Gastroesophageal sphincter (tissue), 4 donors: Measurements from ENCODE around the gene FKBP1B. TPM values are rescaled to one million over a fixed set of nuclear protein-coding genes. Genes with fewer than 3 reads are reported as not detected.
A peak's percentile ranks its signal among the peaks of the same experiment; 100 is the strongest.

ENCODE experiments used
- ATAC-seq: fragments of 150-250 bp; one replicate; pipeline ENCODE4 v1.9.1; 2016; ENCODE audit warnings: mild to moderate bottlenecking, moderate library complexity
- H3K27ac ChIP-seq, 4 donors: fragments of 200-600 bp; sonication (generic) in 3 of 4; 1 replicate in 3 of 4; 2 replicates in 1 of 4; pipeline ENCODE4 v1.5.1; 2016 to 2019
- H3K27me3 ChIP-seq: fragments of 200-600 bp; sonication (generic); one replicate; pipeline ENCODE4 v1.5.1; 2019
- H3K36me3 ChIP-seq, 2 donors: fragments of 200-600 bp; sonication (generic); one replicate each; pipeline ENCODE4 v1.5.1; 2019; ENCODE audit warnings: control low read depth in 1 of 2
- H3K4me1 ChIP-seq, 3 donors: fragments of 200-600 bp; sonication (generic); 1 replicate in 2 of 3; 2 replicates in 1 of 3; pipeline ENCODE4 v1.5.1; 2016 to 2019; ENCODE audit warnings: control low read depth in 2 of 3
- H3K4me3 ChIP-seq, 2 donors: fragments of 200-600 bp; sonication (generic); one replicate each; pipeline ENCODE4 v1.5.1; 2019; ENCODE audit warnings: mild to moderate bottlenecking in 1 of 2, moderate library complexity in 1 of 2
- H3K9me3 ChIP-seq, 3 donors: fragments of 200-600 bp; sonication (generic); one replicate each; pipeline ENCODE4 v1.5.1; 2017 to 2019; ENCODE audit warnings: control low read depth in 2 of 3
- CTCF ChIP-seq, 4 experiments: fragments of 200-600 bp in 2 of 4; fragments of 450-650 bp in 2 of 4; sonication (generic) in 1 of 4; IDR thresholded peaks; one replicate each; pipeline ENCODE4 v1.5.1; 2017 to 2019; ENCODE audit warnings: antibody characterized with exemption in 4 of 4, mild to moderate bottlenecking in 2 of 4, moderate library complexity in 2 of 4
- EP300 ChIP-seq: sonication (generic); formaldehyde crosslinking; IDR thresholded peaks from one replicate; pipeline ENCODE4 v1.6.1; 2017; ENCODE audit warnings: antibody characterized with exemption, mild to moderate bottlenecking
- POLR2A ChIP-seq, 2 donors: fragments of 450-650 bp; IDR thresholded peaks; one replicate each; pipeline ENCODE4 v1.6.1; 2017; ENCODE audit warnings: antibody characterized with exemption in 2 of 2, mild to moderate bottlenecking in 2 of 2, moderate library complexity in 1 of 2
- POLR2AphosphoS5 ChIP-seq: sonication (generic); formaldehyde crosslinking; IDR thresholded peaks from one replicate; pipeline ENCODE4 v1.6.1; 2017; ENCODE audit warnings: antibody characterized with exemption
- WGBS, 2 donors: methylation state at CpG; one replicate each; pipeline ENCODE4 v1.1.5; 2018; ENCODE audit warnings: low coverage in 1 of 2; 5-methylcytosine and 5-hydroxymethylcytosine counted together
- total RNA-seq, 4 donors: library from RNA; depleted of rRNA; stranded (reverse); fragments of >200 nt; gene quantifications; one replicate each; pipeline ENCODE4 v1.1.0, GENCODE V29; 2016

The FKBP1B gene
- total RNA-seq, 4 donors from 2014 or later, result 2.3 to 8.6 (median 5.5) TPM

- WGBS, 2 donors, result 4% methylated on average over 14 to 24 of the region's 41 CpGs
- ATAC-seq, result peak; percentile 0
- Histone ChIP-seq H3K4me3 (peak overlapping the region; percentile 84 to 86), H3K36me3 (peaks cover 0 to 61% of the 10 kb centered on the region in 2 donors), H3K27ac (peak overlapping the region; percentile 52 to 99 (median 94)), H3K27me3 (no peaks in the 10 kb centered on the region), H3K4me1 (peaks cover 0 to 36% (median 13%) of the 10 kb centered on the region in 3 donors), H3K9me3 (no peaks in the 10 kb centered on the region)
- TF ChIP-seq EP300, result no peak
Measured at GRCh38 chr2:24076849-24077534, 27.5 kb downstream of the FKBP1B start.

GRCh38 chr2:24077535-24077877 is 28.0 kb downstream of the FKBP1B start:
- WGBS, 2 donors, result 7 to 14% methylated on average over 2 to 9 of the region's 9 CpGs
- ATAC-seq, result no peak
- TF ChIP-seq CTCF (IDR thresholded peaks at IDR 0.05) (no peak), EP300 (no peak), POLR2AphosphoS5 (no peak), POLR2A (IDR thresholded peaks at IDR 0.05) (no peak)
- Histone ChIP-seq H3K4me1 (peaks cover 0 to 36% (median 13%) of the 10 kb centered on the region in 3 donors), H3K4me3 (peak overlapping the region; percentile 84 to 86), H3K27me3 (no peaks in the 10 kb centered on the region), H3K9me3 (no peaks in the 10 kb centered on the region), H3K36me3 (peaks cover 0 to 61% of the 10 kb centered on the region in 2 donors), H3K27ac (peak overlapping the region; percentile 52 to 99 (median 94))

- H3K27me3 ChIP-seq, result no peaks in the 10 kb centered on the region
- H3K36me3 ChIP-seq, result peaks cover 0 to 61% of the 10 kb centered on the region in 2 donors
Measured at GRCh38 chr2:24077879-24078278, 28.3 kb downstream of the FKBP1B start.

GRCh38 chr2:24080701-24081100 is 31.2 kb downstream of the FKBP1B start:
- no peak for ATAC-seq
- no peak overlapping the region for H3K4me3 ChIP-seq
- peaks cover 0 to 44% of the 10 kb centered on the region in 2 donors for H3K36me3 ChIP-seq
- no peak for TF ChIP-seq POLR2AphosphoS5
- no peak for TF ChIP-seq POLR2A (IDR thresholded peaks at IDR 0.05)
- TF ChIP-seq EP300, result no peak
- no peak for TF ChIP-seq CTCF (IDR thresholded peaks at IDR 0.05)
- WGBS, 2 donors, result 38 to 40% methylated on average over 2 of the region's 2 CpGs
- no peaks in the 10 kb centered on the region for H3K9me3 ChIP-seq
- no peak overlapping the region for H3K27ac ChIP-seq
- no peaks in the 10 kb centered on the region for H3K27me3 ChIP-seq
- H3K4me1 ChIP-seq, result peaks cover 0 to 39% (median 18%) of the 10 kb centered on the region in 3 donors

More at GRCh38 chr2:24077879-24078278, 28.3 kb downstream of the FKBP1B start:
- Histone ChIP-seq H3K4me1 (peaks cover 0 to 39% (median 13%) of the 10 kb centered on the region in 3 donors), H3K9me3 (no peaks in the 10 kb centered on the region), H3K27ac (peak overlapping the region; percentile 52 to 99 (median 94)), H3K4me3 (peak overlapping the region; percentile 84 to 86)
- WGBS, 2 donors, result 65 to 87% methylated on average over 2 of the region's 2 CpGs
- TF ChIP-seq POLR2AphosphoS5 (no peak), CTCF (IDR thresholded peaks at IDR 0.05) (no peak), EP300 (no peak)
- no peak for ATAC-seq

- H3K36me3 ChIP-seq, result peaks cover 0 to 54% of the 10 kb centered on the region in 2 donors
- H3K4me1 ChIP-seq, result peaks cover 0 to 26% (median 11%) of the 10 kb centered on the region in 3 donors
- ATAC-seq, result no peak
- no peaks in the 10 kb centered on the region for H3K27me3 ChIP-seq
- H3K9me3 ChIP-seq, result no peaks in the 10 kb centered on the region
- TF ChIP-seq CTCF (IDR thresholded peaks at IDR 0.05), result no peak
- no peak for TF ChIP-seq POLR2AphosphoS5
- TF ChIP-seq POLR2A (IDR thresholded peaks at IDR 0.05), result no peak
- TF ChIP-seq EP300, result no peak
- peak overlapping the region in 3 of 4 donors; percentile 90 to 96 (median 91) for H3K27ac ChIP-seq
- WGBS, 2 donors, result 74% methylated on average over 3 of the region's 8 CpGs; no CpG with 5 or more reads in 1 of the 2 donors
- peak overlapping the region in 1 of 2 donors; percentile 63 for H3K4me3 ChIP-seq
Measured at GRCh38 chr2:24082787-24083566, 33.4 kb downstream of the FKBP1B start.
